HFFc6 (cell line): ENCODE results near the gene FMNL2. TPM values are rescaled to one million over a fixed set of nuclear protein-coding genes. Genes with fewer than 3 reads are reported as not detected.

Source experiments
- DNase-seq: peaks from one replicate; pipeline ENCODE4 v3.0.0-alpha.2; 2018
- H3K27ac Mint-ChIP-seq: 2 replicates; pipeline ENCODE4 v1.8.0; 2020; ENCODE audit warnings: mild to moderate bottlenecking, mixed read lengths
- H3K27me3 Mint-ChIP-seq: 2 replicates; pipeline ENCODE4 v1.8.0; 2021; ENCODE audit warnings: mild to moderate bottlenecking, moderate library complexity, mixed read lengths; ENCODE audit not compliant: insufficient read depth
- H3K36me3 Mint-ChIP-seq: 2 replicates; pipeline ENCODE4 v1.8.0; 2021; ENCODE audit warnings: low read depth, mixed read lengths
- H3K4me1 Mint-ChIP-seq: 2 replicates; pipeline ENCODE4 v1.8.0; 2020; ENCODE audit warnings: low read depth, mixed read lengths
- H3K4me3 Mint-ChIP-seq: 2 replicates; pipeline ENCODE4 v1.8.0; 2020; ENCODE audit warnings: mild to moderate bottlenecking, moderate library complexity, mixed read lengths
- H3K9me3 Mint-ChIP-seq: 2 replicates; pipeline ENCODE4 v1.8.0; 2020; ENCODE audit warnings: mild to moderate bottlenecking, mixed read lengths
- CTCF ChIP-seq: fragments of 200-600 bp; sonication (generic); IDR thresholded peaks from 2 replicates; pipeline ENCODE4 v1.5.0; 2021; ENCODE audit warnings: antibody characterized with exemption, mild to moderate bottlenecking
- total RNA-seq, 6 experiments: library from RNA; stranded (reverse); fragmentation: NEBNext Ultra II Directional; extraction: Animal tissue kit (Norgen Biotek cat#: 25700); gene quantifications; 2 replicates in 1 of 6; 3 replicates in 5 of 6; pipeline ENCODE4 v1.2.3, GENCODE V29; 2021

Gene FMNL2
- total RNA-seq, 6 experiments from 2014 or later, result 13.7 to 20.9 (median 16.0) TPM

DNA sequence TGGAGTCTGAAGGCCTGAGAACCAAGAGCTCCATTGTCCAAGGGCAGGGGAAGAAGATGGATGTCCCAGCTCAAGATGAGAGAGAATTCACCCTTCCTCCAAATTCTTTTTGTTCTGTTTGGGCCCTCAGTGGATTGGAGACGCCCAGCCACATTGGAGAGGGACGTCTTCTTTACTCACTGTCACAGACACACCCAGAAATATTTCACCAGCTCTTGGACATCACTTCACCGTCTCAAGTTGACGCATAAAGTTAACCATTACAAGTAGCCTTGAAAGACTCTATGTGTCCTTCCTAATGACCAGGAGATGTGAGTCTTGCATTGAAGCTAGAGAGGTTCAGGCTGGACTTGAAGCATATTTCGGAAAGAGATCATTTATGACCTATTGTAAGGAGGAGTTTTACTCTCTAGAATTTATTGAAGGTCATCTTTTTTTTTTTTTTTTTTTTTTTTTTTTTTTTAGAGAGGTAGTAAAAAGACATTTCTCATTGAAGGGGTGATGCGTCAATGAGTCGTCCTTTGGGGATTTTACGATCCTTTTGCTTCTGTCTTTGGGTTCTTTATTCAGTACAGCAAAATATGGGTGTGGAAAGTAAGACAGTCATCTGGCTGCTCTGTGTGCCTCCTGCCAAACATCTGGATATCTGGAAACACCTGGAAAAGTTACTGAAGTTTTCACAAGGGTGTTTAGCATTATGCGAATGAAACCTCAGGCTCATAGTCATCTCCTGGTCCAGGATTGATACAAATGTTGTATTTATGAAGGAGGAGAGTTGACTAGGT is 264.2 kb downstream of the FMNL2 start:
- Mint-ChIP-seq H3K4me1 (peaks cover 33% of the 10 kb centered on the region), H3K9me3 (no peaks in the 10 kb centered on the region), H3K27ac (no peak overlapping the region), H3K36me3 (no peaks in the 10 kb centered on the region), H3K27me3 (no peaks in the 10 kb centered on the region), H3K4me3 (no peak overlapping the region)
- no peak for DNase-seq
- no peak for TF ChIP-seq CTCF

- H3K27me3 Mint-ChIP-seq, result no peaks in the 10 kb centered on the region
- no peaks in the 10 kb centered on the region for H3K9me3 Mint-ChIP-seq
- H3K27ac Mint-ChIP-seq, result no peak overlapping the region
- no peak overlapping the region for H3K4me3 Mint-ChIP-seq
- no peaks in the 10 kb centered on the region; the same call in 1 of the 2 replicates for H3K36me3 Mint-ChIP-seq
- no peak for DNase-seq
- H3K4me1 Mint-ChIP-seq, result peaks cover 35% of the 10 kb centered on the region
- TF ChIP-seq CTCF, result no peak
Measured at GRCh38 chr2:152600051-152600657, 265.2 kb downstream of the FMNL2 start.

DNA sequence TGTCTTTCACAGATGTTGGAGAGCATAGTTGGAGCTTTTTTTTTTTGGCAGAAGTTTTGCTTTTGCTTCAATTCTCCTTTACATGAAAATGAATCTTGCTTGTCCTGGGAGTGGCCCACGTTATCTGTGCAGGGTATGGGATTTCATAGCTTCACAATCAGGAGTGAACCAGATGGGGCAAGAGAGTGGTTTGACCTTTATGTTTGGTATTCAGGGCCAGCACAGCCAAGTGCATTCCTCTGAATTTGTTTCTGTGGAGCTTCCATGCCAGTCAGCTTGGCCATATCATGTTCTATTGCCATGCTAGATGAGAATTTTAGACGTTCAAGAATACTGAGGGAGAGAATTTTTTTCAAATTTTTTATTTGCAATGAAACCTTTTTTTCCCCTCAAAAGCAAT is 265.7 kb downstream of the FMNL2 start:
- Mint-ChIP-seq H3K4me3 (no peak overlapping the region), H3K9me3 (no peaks in the 10 kb centered on the region), H3K4me1 (peaks cover 39% of the 10 kb centered on the region), H3K27ac (no peak overlapping the region), H3K36me3 (no peaks in the 10 kb centered on the region; the same call in 1 of the 2 replicates), H3K27me3 (no peaks in the 10 kb centered on the region)
- TF ChIP-seq CTCF, result no peak
- DNase-seq, result no peak

DNA sequence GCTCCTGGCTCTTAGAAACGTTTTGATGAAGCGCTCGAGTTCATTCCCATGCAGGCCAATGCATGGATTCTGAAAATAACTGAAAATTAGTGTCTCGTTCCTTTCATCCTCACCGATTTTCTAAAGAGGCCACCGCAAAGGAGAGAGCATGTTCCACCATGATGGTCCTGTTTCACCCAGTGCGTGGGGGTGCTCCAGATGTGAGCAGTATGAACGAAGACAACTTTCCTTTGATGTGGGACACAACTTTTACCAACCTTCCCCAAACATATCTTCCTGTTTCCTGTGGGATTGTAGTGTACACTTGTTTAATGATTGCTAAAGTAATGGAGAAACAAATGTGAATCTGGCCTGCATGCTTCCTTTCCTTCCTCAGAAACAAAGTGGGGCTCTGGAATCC is 267.8 kb downstream of the FMNL2 start:
- no peaks in the 10 kb centered on the region; the same call in 1 of the 2 replicates for H3K36me3 Mint-ChIP-seq
- no peaks in the 10 kb centered on the region for H3K27me3 Mint-ChIP-seq
- H3K9me3 Mint-ChIP-seq, result no peaks in the 10 kb centered on the region
- DNase-seq, result no peak
- no peak for TF ChIP-seq CTCF
- H3K4me1 Mint-ChIP-seq, result peaks cover 57% of the 10 kb centered on the region
- H3K27ac Mint-ChIP-seq, result no peak overlapping the region
- no peak overlapping the region for H3K4me3 Mint-ChIP-seq

DNA sequence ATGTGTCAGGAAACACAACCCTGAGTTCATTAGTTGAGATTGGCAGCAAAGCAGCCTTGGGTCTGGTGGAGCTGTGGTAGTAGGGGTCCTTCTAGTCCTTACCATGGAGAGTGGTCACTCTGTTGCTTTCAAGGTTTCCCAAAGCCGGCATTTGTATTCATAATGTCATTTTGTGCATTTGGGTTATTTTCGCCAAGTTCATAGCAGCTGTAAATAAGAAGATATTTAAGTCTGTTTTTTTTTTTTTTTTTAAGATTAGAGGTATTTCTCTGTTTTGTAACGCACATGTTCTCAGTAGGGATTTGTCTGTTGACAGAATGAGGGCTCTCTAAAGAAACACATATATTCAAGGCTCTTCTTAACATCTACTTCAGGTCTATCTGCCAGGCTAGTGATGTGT is 268.2 kb downstream of the FMNL2 start:
- H3K27me3 Mint-ChIP-seq, result no peaks in the 10 kb centered on the region
- H3K36me3 Mint-ChIP-seq, result no peaks in the 10 kb centered on the region; the same call in 1 of the 2 replicates
- H3K4me1 Mint-ChIP-seq, result peaks cover 57% of the 10 kb centered on the region
- no peak overlapping the region for H3K4me3 Mint-ChIP-seq
- no peaks in the 10 kb centered on the region for H3K9me3 Mint-ChIP-seq
- DNase-seq, result no peak
- TF ChIP-seq CTCF, result no peak
- no peak overlapping the region for H3K27ac Mint-ChIP-seq
